MM.1S (cell line): ENCODE measurements around the gene CCNB2.

ENCODE experiments used
- DNase-seq: peaks from one replicate; pipeline ENCODE4 v3.0.0-alpha.2; 2015
- H2AFZ ChIP-seq: fragments of 300-600 bp; sonication (generic); 2 replicates; pipeline ENCODE4 v1.6.0; 2016; ENCODE audit warnings: antibody characterized with exemption, low read length
- H3F3A ChIP-seq: fragments of 300-600 bp; sonication (generic); 2 replicates; pipeline ENCODE4 v1.6.1; 2016; ENCODE audit warnings: mild to moderate bottlenecking, antibody characterized with exemption, low read length, moderate library complexity, mixed read lengths; ENCODE audit not compliant: insufficient read depth
- H3K27ac ChIP-seq: fragments of 300-600 bp; sonication (generic); 2 replicates; pipeline ENCODE4 v1.5.1; 2016; ENCODE audit warnings: mild to moderate bottlenecking, low read length
- H3K27me3 ChIP-seq: fragments of 300-600 bp; sonication (generic); replicated peaks from 2 replicates; pipeline ENCODE4 v1.6.0; 2016; ENCODE audit warnings: low read length; ENCODE audit not compliant: insufficient read depth
- H3K36me3 ChIP-seq: fragments of 300-600 bp; sonication (generic); replicated peaks from 2 replicates; pipeline ENCODE4 v1.6.1; 2016; ENCODE audit warnings: mild to moderate bottlenecking, low read length, mixed read lengths; ENCODE audit not compliant: insufficient read depth
- H3K4me1 ChIP-seq: fragments of 300-600 bp; sonication (generic); 2 replicates; pipeline ENCODE4 v1.6.1; 2016; ENCODE audit warnings: low read length, mixed read lengths
- H3K4me2 ChIP-seq: fragments of 300-600 bp; sonication (generic); 2 replicates; pipeline ENCODE4 v1.6.0; 2016; ENCODE audit warnings: low read depth, low read length
- H3K4me3 ChIP-seq: fragments of 300-600 bp; sonication (generic); 2 replicates; pipeline ENCODE4 v1.5.1; 2016; ENCODE audit warnings: low read length, mixed read lengths
- H3K79me2 ChIP-seq: fragments of 300-600 bp; sonication (generic); 2 replicates; pipeline ENCODE4 v1.6.1; 2016; ENCODE audit warnings: mixed run types, low read length, mixed read lengths
- H3K9ac ChIP-seq: fragments of 300-600 bp; sonication (generic); 2 replicates; pipeline ENCODE4 v1.6.1; 2016; ENCODE audit warnings: low read length, mixed read lengths
- H3K9me2 ChIP-seq: fragments of 300-600 bp; sonication (generic); replicated peaks from 2 replicates; pipeline ENCODE4 v1.6.1; 2016; ENCODE audit warnings: mild to moderate bottlenecking, low read length, mixed read lengths; ENCODE audit not compliant: insufficient read depth
- H3K9me3 ChIP-seq: fragments of 300-600 bp; sonication (generic); replicated peaks from 2 replicates; pipeline ENCODE4 v1.6.1; 2016; ENCODE audit warnings: mild to moderate bottlenecking, low read length, mixed read lengths; ENCODE audit not compliant: insufficient read depth
- H4K20me1 ChIP-seq: fragments of 300-600 bp; sonication (generic); 2 replicates; pipeline ENCODE4 v1.6.1; 2016; ENCODE audit warnings: mild to moderate bottlenecking, low read length, moderate library complexity, mixed read lengths; ENCODE audit not compliant: insufficient read depth
- CTCF ChIP-seq: fragments of 300-600 bp; sonication (generic); IDR thresholded peaks from 2 replicates; pipeline ENCODE4 v1.5.1; 2016; ENCODE audit warnings: antibody characterized with exemption, low read length, mixed read lengths
- EZH2 ChIP-seq: fragments of 300-600 bp; sonication (generic); optimal IDR thresholded peaks from 2 replicates; pipeline ENCODE3; 2017; ENCODE audit warnings: low read depth, mild to moderate bottlenecking, antibody characterized with exemption, low read length, mixed read lengths
- EZH2phosphoT487 ChIP-seq: fragments of 300-600 bp; sonication (generic); IDR thresholded peaks from 2 replicates; pipeline ENCODE4 v1.6.1; 2018; ENCODE audit warnings: antibody characterized with exemption, low read length

Gene CCNB2

GRCh38 chr15:59157840-59158700, 53.1 kb downstream of the CCNB2 start:
- H3K36me3 ChIP-seq = no peaks in the 10 kb centered on the region
- no peak for DNase-seq

DNA sequence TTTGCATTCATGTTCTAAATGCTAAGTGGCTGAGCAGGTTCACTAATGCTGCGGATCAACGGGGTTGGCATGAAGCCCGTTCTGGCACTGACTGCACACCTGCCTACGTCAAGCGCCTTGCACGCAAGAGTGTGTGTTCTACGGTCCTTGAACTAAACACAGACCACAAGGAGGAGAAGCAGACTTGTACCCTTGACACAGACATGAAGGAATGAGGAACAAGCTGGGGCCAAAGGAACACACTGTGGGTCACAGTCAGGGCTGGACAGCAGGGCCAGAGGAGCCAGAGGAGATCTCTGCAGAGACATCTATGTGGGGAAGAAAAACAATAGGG, 53.7 kb downstream of the CCNB2 start:
- Histone ChIP-seq H3K9ac (no peak overlapping the region), H3K9me3 (no peaks in the 10 kb centered on the region), H3K9me2 (no peaks in the 10 kb centered on the region), H3K4me2 (no peak overlapping the region), H3F3A (no peaks in the 10 kb centered on the region), H3K79me2 (no peaks in the 10 kb centered on the region), H4K20me1 (no peaks in the 10 kb centered on the region), H3K4me3 (no peak overlapping the region), H2AFZ (no peak overlapping the region), H3K27me3 (no peaks in the 10 kb centered on the region), H3K36me3 (no peaks in the 10 kb centered on the region), H3K4me1 (no peaks in the 10 kb centered on the region), H3K27ac (no peak overlapping the region)
- TF ChIP-seq CTCF (no peak), EZH2phosphoT487 (no peak), EZH2 (no peak)
- DNase-seq = no peak

More at GRCh38 chr15:59157840-59158700, 53.1 kb downstream of the CCNB2 start:
- Histone ChIP-seq H2AFZ (no peak overlapping the region), H3F3A (no peaks in the 10 kb centered on the region), H3K4me1 (no peaks in the 10 kb centered on the region), H3K9me2 (no peaks in the 10 kb centered on the region), H3K27me3 (no peaks in the 10 kb centered on the region), H3K9ac (no peak overlapping the region), H3K79me2 (no peaks in the 10 kb centered on the region), H4K20me1 (no peaks in the 10 kb centered on the region), H3K27ac (no peak overlapping the region), H3K9me3 (no peaks in the 10 kb centered on the region), H3K4me2 (no peak overlapping the region), H3K4me3 (no peak overlapping the region)
- TF ChIP-seq CTCF (no peak), EZH2phosphoT487 (no peak), EZH2 (no peak)

GRCh38 chr15:59159210-59159609, 54.3 kb downstream of the CCNB2 start:
- H3K4me3 ChIP-seq = no peak overlapping the region
- no peaks in the 10 kb centered on the region for H3K27me3 ChIP-seq
- H3K27ac ChIP-seq = no peak overlapping the region
- no peak for DNase-seq
- no peaks in the 10 kb centered on the region for H3F3A ChIP-seq
- H4K20me1 ChIP-seq = no peaks in the 10 kb centered on the region
- no peaks in the 10 kb centered on the region for H3K9me2 ChIP-seq
- no peaks in the 10 kb centered on the region for H3K36me3 ChIP-seq
- H2AFZ ChIP-seq = no peak overlapping the region
- no peaks in the 10 kb centered on the region for H3K9me3 ChIP-seq
- TF ChIP-seq CTCF = no peak
- no peak overlapping the region for H3K9ac ChIP-seq
- no peaks in the 10 kb centered on the region for H3K79me2 ChIP-seq
- H3K4me2 ChIP-seq = no peak overlapping the region
- no peaks in the 10 kb centered on the region for H3K4me1 ChIP-seq
